Activated CD8-positive, alpha-beta T cell treated with anti-CD3 and anti-CD28 coated beads for 36 hours (primary cell): ENCODE data around the gene RIN1. TPM values are rescaled to one million over a fixed set of nuclear protein-coding genes. Genes with fewer than 3 reads are reported as not detected.

Experiments
- ATAC-seq: fragments of 200-7000 bp; cut with Tn5 transposase; one replicate; pipeline ENCODE4 v1.10.0; 2021; ENCODE audit warnings: mild to moderate bottlenecking, moderate library complexity
- CTCF ChIA-PET: fragments of 350-600 bp; sonication (Branson Sonifier 250); formaldehyde crosslinking; loops from one replicate; lab custom pipeline; 2021; ENCODE audit warnings: antibody characterized with exemption; lab: Charles Lee
- POLR2A ChIA-PET: fragments of 350-600 bp; sonication (Branson Sonifier 250); formaldehyde crosslinking; loops from one replicate; lab custom pipeline; 2021; ENCODE audit warnings: antibody characterized with exemption; lab: Charles Lee
- DNase-seq: peaks from one replicate; pipeline ENCODE4 v3.0.0-alpha.2; 2020
- H3K27ac Mint-ChIP-seq: one replicate; pipeline ENCODE4 v1.8.0; 2021; ENCODE audit warnings: mild to moderate bottlenecking, mixed read lengths
- H3K27me3 Mint-ChIP-seq: one replicate; pipeline ENCODE4 v1.8.0; 2021; ENCODE audit warnings: mixed read lengths
- H3K36me3 Mint-ChIP-seq: one replicate; pipeline ENCODE4 v1.8.0; 2021; ENCODE audit warnings: low read depth, mixed read lengths
- H3K4me1 Mint-ChIP-seq: one replicate; pipeline ENCODE4 v1.8.0; 2021; ENCODE audit warnings: low read depth, mixed read lengths
- H3K4me3 Mint-ChIP-seq: one replicate; pipeline ENCODE4 v1.8.0; 2021; ENCODE audit warnings: mild to moderate bottlenecking, moderate library complexity, mixed read lengths
- H3K9me3 Mint-ChIP-seq: one replicate; pipeline ENCODE4 v1.8.0; 2021; ENCODE audit warnings: mixed read lengths
- intact Hi-C: fragments of 100-400 bp; cut with micrococcal nuclease; formaldehyde crosslinking; loops from one replicate; pipeline ENCODE4 v1.10.0; 2022
- total RNA-seq, 2 experiments: library from RNA; stranded (reverse); gene quantifications; one replicate each; pipeline ENCODE4 v1.2.3, GENCODE V29; 2021
- TF ChIP-seq, protein P1 (sequence below): fragments of 200-600 bp; IDR thresholded peaks from one replicate; pipeline ENCODE4 v1.8.0; 2022; ENCODE audit warnings: antibody characterized with exemption, mild to moderate bottlenecking

Gene RIN1
- total RNA-seq, 2 experiments from 2014 or later, result 1.1 to 1.6 TPM

DNA sequence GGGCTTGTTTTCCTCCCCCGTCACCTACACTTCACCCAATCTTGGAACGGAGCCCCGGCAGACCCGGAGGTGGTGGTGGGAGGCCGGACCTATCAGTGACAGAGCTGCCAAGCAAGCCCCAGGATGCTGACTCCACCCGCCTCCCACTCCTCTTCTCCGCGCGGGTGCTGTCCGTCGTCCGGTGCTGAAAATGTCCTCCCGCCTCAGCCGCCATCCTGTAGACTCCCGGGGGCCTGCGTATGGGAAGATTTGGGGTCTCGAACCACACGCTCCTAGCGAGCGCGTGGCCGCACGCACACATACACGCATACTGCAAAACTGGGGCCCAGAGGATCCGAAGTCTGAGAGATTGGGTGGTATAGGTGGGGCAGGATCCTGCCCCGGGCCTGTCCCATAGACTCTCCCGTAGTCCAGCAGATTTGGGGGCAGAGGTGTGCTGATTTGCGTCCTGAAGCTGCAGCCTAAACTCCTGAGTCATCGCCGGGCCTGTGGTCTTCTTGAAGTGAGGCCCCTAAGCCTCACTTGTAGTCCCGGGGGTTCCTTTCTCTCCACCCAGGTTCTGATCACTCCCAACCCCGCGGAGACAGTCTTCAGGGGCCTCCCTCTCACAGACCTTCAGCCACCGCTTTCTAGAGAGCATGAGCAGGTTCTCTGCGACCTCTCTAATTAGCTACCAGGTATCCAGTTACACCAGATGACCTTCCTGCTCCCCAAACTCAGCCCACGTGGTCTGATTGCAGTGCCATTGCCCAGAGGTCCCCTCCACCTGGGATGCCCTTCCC is 46.5 kb downstream of the RIN1 start:
- ChIA-PET POLR2A (interaction anchor here (0.6 to 1.9 kb wide), 7 partner anchors 21 to 192 kb away, joined by 3 to 9 read pairs (median 5); partner anchors contain the start of genes RAB1B and SLC29A2), CTCF (interaction anchor here (0.7 to 4.8 kb wide), 15 partner anchors 7 to 149 kb away, joined by 3 to 27 read pairs (median 5); partner anchors contain the start of genes MRPL11 and RAB1B)
- ATAC-seq, result peak; percentile 78
- H3K36me3 Mint-ChIP-seq, result peaks cover 3% of the 10 kb centered on the region
- peak overlapping the region; percentile 85 for H3K4me3 Mint-ChIP-seq
- H3K27ac Mint-ChIP-seq, result peak overlapping the region; percentile 89
- DNase-seq, result peak; percentile 91
- H3K9me3 Mint-ChIP-seq, result no peaks in the 10 kb centered on the region
- TF ChIP-seq, protein P1, sequence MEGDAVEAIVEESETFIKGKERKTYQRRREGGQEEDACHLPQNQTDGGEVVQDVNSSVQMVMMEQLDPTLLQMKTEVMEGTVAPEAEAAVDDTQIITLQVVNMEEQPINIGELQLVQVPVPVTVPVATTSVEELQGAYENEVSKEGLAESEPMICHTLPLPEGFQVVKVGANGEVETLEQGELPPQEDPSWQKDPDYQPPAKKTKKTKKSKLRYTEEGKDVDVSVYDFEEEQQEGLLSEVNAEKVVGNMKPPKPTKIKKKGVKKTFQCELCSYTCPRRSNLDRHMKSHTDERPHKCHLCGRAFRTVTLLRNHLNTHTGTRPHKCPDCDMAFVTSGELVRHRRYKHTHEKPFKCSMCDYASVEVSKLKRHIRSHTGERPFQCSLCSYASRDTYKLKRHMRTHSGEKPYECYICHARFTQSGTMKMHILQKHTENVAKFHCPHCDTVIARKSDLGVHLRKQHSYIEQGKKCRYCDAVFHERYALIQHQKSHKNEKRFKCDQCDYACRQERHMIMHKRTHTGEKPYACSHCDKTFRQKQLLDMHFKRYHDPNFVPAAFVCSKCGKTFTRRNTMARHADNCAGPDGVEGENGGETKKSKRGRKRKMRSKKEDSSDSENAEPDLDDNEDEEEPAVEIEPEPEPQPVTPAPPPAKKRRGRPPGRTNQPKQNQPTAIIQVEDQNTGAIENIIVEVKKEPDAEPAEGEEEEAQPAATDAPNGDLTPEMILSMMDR, result no peak
- H3K4me1 Mint-ChIP-seq, result peaks cover 31% of the 10 kb centered on the region
- H3K27me3 Mint-ChIP-seq, result peaks cover 17% of the 10 kb centered on the region
- intact Hi-C loops, result no loop called here

DNA sequence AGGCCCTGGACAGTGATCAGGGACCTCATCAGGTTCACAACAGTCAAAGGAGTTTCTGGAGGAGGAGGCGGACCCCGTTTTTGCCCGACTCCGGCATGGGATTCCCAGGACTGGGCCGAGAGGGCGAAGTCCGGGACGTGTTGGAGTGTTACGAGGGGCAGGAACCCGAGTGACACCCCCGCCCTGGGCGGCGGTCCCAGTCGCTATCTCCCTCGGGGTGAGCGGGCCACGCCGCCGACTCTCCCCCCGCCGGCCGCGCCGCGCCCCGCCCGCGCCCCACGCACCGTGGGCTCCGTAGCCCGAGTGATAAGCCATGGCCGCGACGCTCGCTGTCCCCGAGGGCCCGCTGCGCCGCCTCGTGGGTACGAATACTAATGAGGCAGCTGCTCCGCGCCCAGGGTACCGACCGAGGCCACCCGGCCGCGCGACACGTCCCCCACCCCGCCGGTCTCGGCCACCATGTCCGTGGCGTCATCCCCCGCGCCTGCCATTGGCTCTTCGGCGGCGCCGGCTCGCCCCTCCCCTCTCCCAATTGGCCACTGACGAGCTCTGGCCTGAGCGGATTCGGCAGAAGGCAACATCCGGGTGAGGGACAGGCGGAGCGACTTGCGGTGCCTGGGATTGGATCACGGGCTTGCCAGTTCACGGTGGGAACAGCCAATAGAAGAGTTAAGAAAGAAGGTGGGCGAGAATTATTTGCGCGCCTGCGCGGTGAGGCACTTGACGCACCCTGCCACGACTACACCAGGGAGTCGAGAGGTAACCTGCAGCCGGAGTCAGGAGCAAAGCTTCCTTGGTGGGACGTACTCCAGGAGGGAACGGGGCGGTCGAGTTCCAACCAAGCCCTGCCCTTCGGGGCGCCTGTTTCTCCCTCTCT is 47.3 kb downstream of the RIN1 start, which contains the start of gene YIF1A:
YIF1A (minus strand) TSS at position 473 of the 877 bp plus-strand sequence; CDS start at position 315, 158 bp downstream.
- Mint-ChIP-seq H3K27me3 (peaks cover 17% of the 10 kb centered on the region), H3K36me3 (peaks cover 3% of the 10 kb centered on the region), H3K27ac (peak within 1 kb of the TSS; percentile 89), H3K4me1 (peaks cover 31% of the 10 kb centered on the region), H3K9me3 (no peaks in the 10 kb centered on the region), H3K4me3 (peak within 1 kb of the TSS; percentile 85)
- intact Hi-C loops, result no loop called here
- TF ChIP-seq, protein P1, result no peak
- ChIA-PET CTCF (interaction anchor here (0.7 to 4.8 kb wide), 13 partner anchors 8 to 150 kb away, joined by 3 to 27 read pairs (median 5); partner anchors contain the start of genes MRPL11 and RAB1B), POLR2A (interaction anchor here (0.6 to 1.9 kb wide), 14 partner anchors 18 to 390 kb away, joined by 3 to 9 read pairs (median 4); partner anchors contain the start of genes RAB1B and SLC29A2)
- ATAC-seq (peak; percentile 96), DNase-seq (peak; percentile 99)

DNA sequence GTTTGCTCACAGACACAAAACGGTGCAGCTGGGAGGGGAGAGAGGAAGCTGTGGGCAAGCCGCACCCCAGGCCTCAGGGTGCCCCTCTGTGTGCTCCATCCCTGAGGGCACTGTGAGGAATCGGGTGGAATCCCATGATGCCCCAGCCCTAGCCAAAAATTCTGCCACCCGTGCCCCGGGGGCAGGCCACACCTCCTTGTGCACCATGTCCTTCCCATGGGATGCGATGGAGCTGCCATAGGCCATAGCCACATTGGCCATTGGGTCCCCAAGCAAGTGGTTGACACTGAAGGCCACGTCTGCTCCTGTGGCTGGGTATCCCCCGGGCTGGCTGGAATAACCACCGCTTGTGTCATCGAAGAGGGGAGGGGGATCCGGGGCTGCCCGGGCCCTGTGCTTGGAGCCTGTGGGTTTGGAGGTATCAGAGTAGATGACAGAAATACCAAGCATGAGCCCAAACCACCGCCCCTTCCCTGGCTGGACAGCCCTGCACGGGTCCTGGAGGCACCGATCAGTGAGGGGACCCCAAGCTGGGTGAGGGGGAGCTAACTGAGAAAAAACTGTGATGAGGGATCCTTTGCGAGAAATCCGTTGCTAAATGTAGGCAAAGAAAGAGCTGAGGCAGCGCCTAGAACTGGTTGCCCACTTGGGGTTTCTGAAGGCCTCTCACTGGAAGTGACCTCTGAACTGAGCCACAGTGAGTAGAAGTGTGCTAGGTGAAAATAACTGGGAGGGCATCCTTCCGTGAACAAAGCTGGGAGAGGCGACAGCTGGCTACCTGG is 48.2 kb downstream of the RIN1 start:
- DNase-seq (no peak), ATAC-seq (no peak)
- Mint-ChIP-seq H3K27ac (peak overlapping the region; percentile 82), H3K27me3 (peaks cover 12% of the 10 kb centered on the region), H3K4me3 (peak overlapping the region; percentile 85), H3K36me3 (peaks cover 3% of the 10 kb centered on the region), H3K4me1 (peaks cover 33% of the 10 kb centered on the region), H3K9me3 (no peaks in the 10 kb centered on the region)
- ChIA-PET CTCF (interaction anchor here (1.1 to 4.8 kb wide), 9 partner anchors 16 to 151 kb away, joined by 4 to 27 read pairs (median 5); partner anchors contain the start of gene MRPL11), POLR2A (interaction anchor here (0.6 to 1.5 kb wide), 7 partner anchors 17 to 389 kb away, joined by 3 to 6 read pairs (median 3); partner anchors contain the start of gene RAB1B)
- TF ChIP-seq, protein P1, result no peak
- intact Hi-C loops, result no loop called here

DNA sequence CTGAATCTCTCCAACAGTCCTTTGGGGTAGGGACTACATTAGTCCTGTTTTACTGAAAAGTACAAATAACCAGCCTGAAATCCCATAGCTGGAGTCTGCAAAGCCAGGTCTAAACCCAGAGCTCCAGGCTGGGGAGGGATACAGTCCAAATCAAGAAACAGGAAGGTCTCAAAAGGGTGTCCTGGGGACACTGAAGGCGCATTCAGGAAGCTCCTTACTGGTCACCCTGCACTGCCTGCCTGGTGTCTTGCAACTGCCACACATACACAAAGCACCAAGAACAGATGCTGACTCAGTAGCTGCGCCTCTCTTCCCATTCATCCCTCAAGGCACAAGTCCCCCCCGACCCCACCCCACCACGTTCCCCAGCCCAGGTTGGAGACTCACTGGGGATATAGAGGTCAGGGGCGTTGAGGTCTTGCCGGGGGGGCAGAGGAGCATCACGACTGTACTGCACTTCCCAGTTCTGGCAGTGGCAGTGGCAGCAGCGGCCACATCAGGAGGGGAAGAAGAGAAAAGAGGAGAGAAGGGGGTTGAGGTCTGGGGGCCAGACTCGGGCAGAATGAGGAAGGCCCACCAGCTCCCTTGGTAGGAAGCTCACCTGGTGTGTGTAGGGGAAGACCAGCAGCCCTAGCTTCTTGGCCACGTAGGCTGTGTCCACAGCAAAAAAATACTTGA is 48.9 kb downstream of the RIN1 start:
- Mint-ChIP-seq H3K27ac (no peak overlapping the region), H3K27me3 (peaks cover 6% of the 10 kb centered on the region), H3K4me3 (peak overlapping the region; percentile 85), H3K9me3 (no peaks in the 10 kb centered on the region), H3K4me1 (peaks cover 34% of the 10 kb centered on the region), H3K36me3 (peaks cover 4% of the 10 kb centered on the region)
- ChIA-PET POLR2A (interaction anchor here (0.7 to 1.5 kb wide), 3 partner anchors 18 to 20 kb away, joined by 4 to 6 read pairs (median 5); partner anchors contain the start of gene RAB1B), CTCF (interaction anchor here (1.1 to 4.8 kb wide), 5 partner anchors 23 to 151 kb away, joined by 4 to 27 read pairs (median 13); partner anchors contain the start of gene MRPL11)
- DNase-seq (no peak), ATAC-seq (no peak)
- intact Hi-C loops, result no loop called here
- TF ChIP-seq, protein P1, result no peak
